Right lobe of liver (tissue), 6 donors: ENCODE results near the gene TEPSIN. TPM values are rescaled to one million over a fixed set of nuclear protein-coding genes. Genes with fewer than 3 reads are reported as not detected.

Experiments
- ATAC-seq, 4 donors: fragments of 200-7000 bp; cut with Tn5 transposase; one replicate each; pipeline ENCODE4 v1.9.1; 2020; ENCODE audit warnings: mild to moderate bottlenecking in 4 of 4, moderate library complexity in 4 of 4
- DNase-seq, 3 donors: peaks; one replicate each; pipeline ENCODE4 v3.0.0-alpha.2; 2020
- H3K27ac ChIP-seq, 3 donors: fragments of 200-600 bp; one replicate each; pipeline ENCODE4 v1.8.0; 2022
- H3K27me3 ChIP-seq, 2 donors: fragments of 200-600 bp; one replicate each; pipeline ENCODE4 v1.8.0; 2022
- H3K36me3 ChIP-seq, 4 donors: fragments of 200-600 bp; sonication (generic) in 1 of 4; one replicate each; pipeline versions ENCODE4 v1.5.1 to v1.8.0; 2017 to 2022; ENCODE audit warnings: control low read depth in 1 of 4
- H3K4me1 ChIP-seq, 4 donors: fragments of 200-600 bp; sonication (generic) in 1 of 4; one replicate each; pipeline versions ENCODE4 v1.5.1 to v1.8.0; 2017 to 2022; ENCODE audit warnings: control low read depth in 1 of 4
- H3K4me3 ChIP-seq, 3 donors: fragments of 200-600 bp; one replicate each; pipeline ENCODE4 v1.8.0; 2022
- H3K9me3 ChIP-seq, 4 donors: fragments of 200-600 bp; sonication (generic) in 1 of 4; one replicate each; pipeline versions ENCODE4 v1.5.1 to v1.8.0; 2017 to 2022; ENCODE audit warnings: control low read depth in 1 of 4
- POLR2A ChIP-seq: fragments of 450-650 bp; IDR thresholded peaks from one replicate; pipeline ENCODE4 v1.6.1; 2017; ENCODE audit warnings: antibody characterized with exemption, mild to moderate bottlenecking
- WGBS: methylation state at CpG from one replicate; pipeline ENCODE4 v1.1.6; 2018; ENCODE audit warnings: low coverage, low lambda C conversion rate; ENCODE audit not compliant: insufficient coverage; ENCODE audit errors: missing lambda C conversion rate; 5-methylcytosine and 5-hydroxymethylcytosine counted together
- intact Hi-C, 2 donors: fragments of 100-400 bp; cut with DNase I; formaldehyde crosslinking; loops; one replicate each; pipeline versions ENCODE4 v1.11.2 to v1.14.1; 2022
- total RNA-seq, 6 experiments: library from RNA; depleted of rRNA in 2 of 6; stranded (reverse); fragments of >200 nt in 2 of 6; fragmentation: NEBNext Ultra II Directional in 3 of 6; extraction: Animal tissue kit (Norgen Biotek cat#: 25700) in 3 of 6; gene quantifications; one replicate each; pipeline versions ENCODE4 v1.1.0 to v1.2.4, GENCODE V29; 2016 to 2023
- TF ChIP-seq, protein P1 (sequence below), 4 donors: fragments of 200-600 bp in 3 of 4; fragments of 450-650 bp in 1 of 4; IDR thresholded peaks; one replicate each; pipeline versions ENCODE4 v1.5.1 to v1.8.0; 2016 to 2022; ENCODE audit warnings: antibody characterized with exemption in 4 of 4, mild to moderate bottlenecking in 2 of 4
- donor health status: DM: no; HTN: yes; CAD: no.
- donor health status: DM: no; HTN: no; CAD: no.
- donor health status: DM: no; HTN: no; CAD: no.
- donor health status: DM: no; HTN: yes; CAD: no.
- donor health status: DM: no; HTN: yes; CAD: no.

TEPSIN gene
- total RNA-seq, 6 experiments from 2014 or later: 11.9 to 27.6 (median 18.1) TPM

- DNase-seq: no peak
- Histone ChIP-seq H3K4me1 (no peaks in the 10 kb centered on the region), H3K27ac (no peak overlapping the region), H3K27me3 (no peaks in the 10 kb centered on the region), H3K4me3 (no peak overlapping the region), H3K9me3 (no peaks in the 10 kb centered on the region), H3K36me3 (no peaks in the 10 kb centered on the region)
- ATAC-seq: no peak
- intact Hi-C loops: loop anchor here in 1 of 2 donors (10.0 kb wide), 1 partner anchor 46 kb away; no protein-coding TSS in a partner anchor
- 100% methylated on average over 1 of the region's 20 CpGs for WGBS
- TF ChIP-seq, protein P1, sequence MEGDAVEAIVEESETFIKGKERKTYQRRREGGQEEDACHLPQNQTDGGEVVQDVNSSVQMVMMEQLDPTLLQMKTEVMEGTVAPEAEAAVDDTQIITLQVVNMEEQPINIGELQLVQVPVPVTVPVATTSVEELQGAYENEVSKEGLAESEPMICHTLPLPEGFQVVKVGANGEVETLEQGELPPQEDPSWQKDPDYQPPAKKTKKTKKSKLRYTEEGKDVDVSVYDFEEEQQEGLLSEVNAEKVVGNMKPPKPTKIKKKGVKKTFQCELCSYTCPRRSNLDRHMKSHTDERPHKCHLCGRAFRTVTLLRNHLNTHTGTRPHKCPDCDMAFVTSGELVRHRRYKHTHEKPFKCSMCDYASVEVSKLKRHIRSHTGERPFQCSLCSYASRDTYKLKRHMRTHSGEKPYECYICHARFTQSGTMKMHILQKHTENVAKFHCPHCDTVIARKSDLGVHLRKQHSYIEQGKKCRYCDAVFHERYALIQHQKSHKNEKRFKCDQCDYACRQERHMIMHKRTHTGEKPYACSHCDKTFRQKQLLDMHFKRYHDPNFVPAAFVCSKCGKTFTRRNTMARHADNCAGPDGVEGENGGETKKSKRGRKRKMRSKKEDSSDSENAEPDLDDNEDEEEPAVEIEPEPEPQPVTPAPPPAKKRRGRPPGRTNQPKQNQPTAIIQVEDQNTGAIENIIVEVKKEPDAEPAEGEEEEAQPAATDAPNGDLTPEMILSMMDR (IDR thresholded peaks at IDR 0.05): no peak
- TF ChIP-seq POLR2A: no peak
Measured at GRCh38 chr17:81191116-81191515, 47.7 kb downstream of the TEPSIN start.

DNA sequence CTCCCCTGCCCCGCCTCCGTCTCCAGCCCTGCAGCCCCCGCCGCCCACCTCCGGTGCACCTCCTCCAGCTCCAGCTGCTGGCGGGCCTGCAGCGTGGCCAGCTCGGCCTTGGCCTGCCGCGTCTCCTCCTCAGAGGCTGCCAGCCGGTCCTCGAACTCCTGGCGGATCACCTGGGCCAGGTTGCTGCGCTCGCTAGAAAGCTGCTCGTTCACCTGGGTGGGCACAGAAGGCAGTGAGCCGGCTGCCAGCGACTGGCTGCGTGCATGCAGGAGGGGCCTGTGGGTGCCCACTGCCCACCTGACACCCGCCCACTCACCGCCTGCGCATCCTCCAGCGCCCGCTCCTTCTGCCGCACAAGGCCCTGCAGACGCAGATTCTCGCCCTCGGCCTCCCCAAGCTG, 48.3 kb downstream of the TEPSIN start:
- no peaks in the 10 kb centered on the region for H3K36me3 ChIP-seq
- H3K9me3 ChIP-seq: no peaks in the 10 kb centered on the region
- TF ChIP-seq, protein P1 (IDR thresholded peaks at IDR 0.05): no peak
- no peak for TF ChIP-seq POLR2A
- no peak overlapping the region for H3K4me3 ChIP-seq
- no peak overlapping the region for H3K27ac ChIP-seq
- no CpG with 5 or more reads among the region's 28 CpGs for WGBS
- intact Hi-C loops: loop anchor here in 1 of 2 donors (10.0 kb wide), 1 partner anchor 46 kb away; no protein-coding TSS in a partner anchor
- DNase-seq (no peak), ATAC-seq (no peak)
- H3K4me1 ChIP-seq: no peaks in the 10 kb centered on the region
- H3K27me3 ChIP-seq: no peaks in the 10 kb centered on the region

- Histone ChIP-seq H3K27ac (no peak overlapping the region), H3K4me1 (no peaks in the 10 kb centered on the region), H3K36me3 (no peaks in the 10 kb centered on the region), H3K4me3 (no peak overlapping the region), H3K27me3 (no peaks in the 10 kb centered on the region), H3K9me3 (no peaks in the 10 kb centered on the region)
- 60% methylated on average over 3 of the region's 27 CpGs for WGBS
- DNase-seq (no peak), ATAC-seq (peak; percentile 30 to 52 (median 42))
- intact Hi-C loops: loop anchor here in 1 of 2 donors (10.0 kb wide), 1 partner anchor 45 kb away; no protein-coding TSS in a partner anchor
- TF ChIP-seq POLR2A: no peak
- TF ChIP-seq, protein P1 (IDR thresholded peaks at IDR 0.05): peak in 1 of 4 donors; percentile 22
Measured at GRCh38 chr17:81189670-81190530, 49.0 kb downstream of the TEPSIN start.

DNA sequence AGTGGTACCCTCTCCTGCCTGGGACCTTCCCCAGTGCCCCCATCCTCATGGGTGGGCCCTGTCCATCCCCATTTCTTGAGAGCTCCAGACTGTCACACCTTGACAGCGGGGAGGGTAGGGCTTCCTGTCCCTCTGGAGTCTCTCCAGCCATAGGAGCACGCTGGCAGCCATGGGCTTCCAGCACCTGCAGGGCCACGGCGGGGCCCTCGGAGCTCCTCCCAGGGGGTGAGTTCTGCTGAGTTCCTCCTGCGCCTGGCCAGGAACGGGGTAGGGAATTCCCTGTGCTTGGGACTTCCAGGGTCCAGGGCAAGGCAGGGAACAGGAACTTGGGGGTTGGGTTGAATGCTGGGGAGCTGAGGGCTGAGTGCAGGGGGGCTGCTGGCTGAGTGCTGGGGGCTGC, 49.8 kb downstream of the TEPSIN start:
- Histone ChIP-seq H3K4me3 (no peak overlapping the region), H3K27me3 (no peaks in the 10 kb centered on the region), H3K36me3 (no peaks in the 10 kb centered on the region), H3K27ac (no peak overlapping the region), H3K9me3 (no peaks in the 10 kb centered on the region), H3K4me1 (no peaks in the 10 kb centered on the region)
- ATAC-seq (no peak), DNase-seq (no peak)
- intact Hi-C loops: no loop called here
- TF ChIP-seq POLR2A: no peak
- TF ChIP-seq, protein P1 (IDR thresholded peaks at IDR 0.05): no peak
- WGBS: no CpG with 5 or more reads among the region's 7 CpGs
